Esophagus muscularis mucosa (tissue), 4 donors: ENCODE measurements around the gene FBLN1. TPM values are rescaled to one million over a fixed set of nuclear protein-coding genes. Genes with fewer than 3 reads are reported as not detected.

ENCODE experiments used
- DNase-seq: peaks from one replicate; pipeline ENCODE4 v3.0.0-alpha.2; 2017; ENCODE audit errors: extremely low spot score
- H3K27ac ChIP-seq, 4 donors: fragments of 200-600 bp; sonication (generic); replicated peaks in 1 of 4; 1 replicate in 3 of 4; 2 replicates in 1 of 4; pipeline ENCODE4 v1.5.1; 2016 to 2019; ENCODE audit warnings: mild to moderate bottlenecking in 1 of 4
- H3K27me3 ChIP-seq, 4 donors: fragments of 200-600 bp; sonication (generic); one replicate each; pipeline versions ENCODE4 v1.5.1 to v1.6.0; 2016 to 2019
- H3K36me3 ChIP-seq, 4 donors: fragments of 200-600 bp; sonication (generic); one replicate each; pipeline ENCODE4 v1.5.1; 2016 to 2019
- H3K4me1 ChIP-seq, 4 donors: fragments of 200-600 bp; sonication (generic); one replicate each; pipeline ENCODE4 v1.5.1; 2016 to 2019
- H3K4me3 ChIP-seq, 4 donors: fragments of 200-600 bp; sonication (generic); 1 replicate in 2 of 4; 2 replicates in 2 of 4; pipeline ENCODE4 v1.5.1; 2016 to 2019; ENCODE audit warnings: mild to moderate bottlenecking in 4 of 4, moderate library complexity in 1 of 4
- H3K9me3 ChIP-seq, 4 donors: fragments of 200-600 bp; sonication (generic); 1 replicate in 3 of 4; 2 replicates in 1 of 4; pipeline ENCODE4 v1.5.1; 2016 to 2019
- CTCF ChIP-seq, 3 experiments: fragments of 200-600 bp in 2 of 3; fragments of 450-650 bp in 1 of 3; sonication (generic) in 2 of 3; IDR thresholded peaks; one replicate each; pipeline ENCODE4 v1.5.1; 2017 to 2019; ENCODE audit warnings: antibody characterized with exemption in 3 of 3, mild to moderate bottlenecking in 2 of 3, moderate library complexity in 1 of 3
- EP300 ChIP-seq: sonication (generic); formaldehyde crosslinking; IDR thresholded peaks from one replicate; pipeline ENCODE4 v1.6.1; 2017; ENCODE audit warnings: antibody characterized with exemption
- POLR2A ChIP-seq: fragments of 450-650 bp; IDR thresholded peaks from one replicate; pipeline ENCODE4 v1.6.1; 2017; ENCODE audit warnings: antibody characterized with exemption, moderate library complexity, mild to moderate bottlenecking, low read depth
- POLR2AphosphoS5 ChIP-seq, 2 donors: sonication (generic); formaldehyde crosslinking; IDR thresholded peaks; one replicate each; pipeline ENCODE4 v1.6.1; 2017; ENCODE audit warnings: antibody characterized with exemption in 2 of 2
- WGBS: methylation state at CpG from one replicate; pipeline ENCODE4 v1.1.5; 2018; 5-methylcytosine and 5-hydroxymethylcytosine counted together
- intact Hi-C: fragments of 100-400 bp; cut with DNase I; formaldehyde crosslinking; loops from one replicate; pipeline ENCODE4 v1.15.1; 2023
- total RNA-seq, 4 donors: library from RNA; depleted of rRNA; stranded (reverse); fragments of >200 nt; gene quantifications; one replicate each; pipeline versions ENCODE4 v1.1.0 to v1.2.1, GENCODE V29; 2016

Gene FBLN1
- total RNA-seq, 4 donors from 2014 or later: 355 to 534 (median 417) TPM

GRCh38 chr22:45499746-45500145 lies 2.9 kb upstream of the FBLN1 start:
- H3K27ac ChIP-seq: peak overlapping the region in 3 of 4 donors; percentile 54 to 65 (median 62)
- H3K4me3 ChIP-seq: no peak overlapping the region
- H3K27me3 ChIP-seq: peaks cover 0 to 46% (median 7%) of the 10 kb centered on the region in 4 donors
- intact Hi-C loops: loop anchor here (5.0 kb wide), 1 partner anchor 47 kb away; no protein-coding TSS in a partner anchor
- no peaks in the 10 kb centered on the region for H3K9me3 ChIP-seq
- no peak for DNase-seq
- TF ChIP-seq POLR2AphosphoS5 (IDR thresholded peaks at IDR 0.05) (peak; percentile 29 to 44), CTCF (IDR thresholded peaks at IDR 0.05) (no peak)
- WGBS: 97% methylated on average over 3 of the region's 3 CpGs
- H3K36me3 ChIP-seq: no peaks in the 10 kb centered on the region
- peaks cover 7 to 64% (median 56%) of the 10 kb centered on the region in 4 donors for H3K4me1 ChIP-seq

GRCh38 chr22:45503050-45503815 lies 550 bp downstream of the FBLN1 start:
- H3K4me1 ChIP-seq: peaks cover 7 to 78% (median 69%) of the 10 kb centered on the region in 4 donors
- no peaks in the 10 kb centered on the region for H3K36me3 ChIP-seq
- peak overlapping the region; percentile 60 to 72 (median 63) for H3K4me3 ChIP-seq
- no peak for DNase-seq
- TF ChIP-seq CTCF (IDR thresholded peaks at IDR 0.05): no peak
- no peak for TF ChIP-seq POLR2AphosphoS5 (IDR thresholded peaks at IDR 0.05)
- TF ChIP-seq EP300: no peak
- TF ChIP-seq POLR2A: no peak
- 8% methylated on average over 13 of the region's 53 CpGs for WGBS
- H3K27ac ChIP-seq: peak overlapping the region; percentile 76 to 82 (median 80)
- intact Hi-C loops: loop anchor here (5.0 kb wide), 1 partner anchor 51 kb away; no protein-coding TSS in a partner anchor
- H3K27me3 ChIP-seq: peaks cover 0 to 29% (median 7%) of the 10 kb centered on the region in 4 donors
- H3K9me3 ChIP-seq: no peaks in the 10 kb centered on the region

- no peaks in the 10 kb centered on the region for H3K9me3 ChIP-seq
- peaks cover 7 to 74% (median 68%) of the 10 kb centered on the region in 4 donors for H3K4me1 ChIP-seq
- peak overlapping the region; percentile 60 to 72 (median 63) for H3K4me3 ChIP-seq
- peaks cover 0 to 29% (median 7%) of the 10 kb centered on the region in 4 donors for H3K27me3 ChIP-seq
- WGBS: no CpG with 5 or more reads among the region's 15 CpGs
- no peak for TF ChIP-seq EP300
- no peak for TF ChIP-seq POLR2A
- no peak for TF ChIP-seq POLR2AphosphoS5 (IDR thresholded peaks at IDR 0.05)
- TF ChIP-seq CTCF (IDR thresholded peaks at IDR 0.05): no peak
- intact Hi-C loops: loop anchor here (5.0 kb wide), 1 partner anchor 52 kb away; no protein-coding TSS in a partner anchor
- H3K27ac ChIP-seq: peak overlapping the region; percentile 76 to 82 (median 80)
- no peak for DNase-seq
- no peaks in the 10 kb centered on the region for H3K36me3 ChIP-seq
Observed at GRCh38 chr22:45503816-45504372, 1.2 kb downstream of the FBLN1 start.

GRCh38 chr22:45504373-45505341 lies 2.0 kb downstream of the FBLN1 start:
- no peaks in the 10 kb centered on the region for H3K9me3 ChIP-seq
- H3K4me1 ChIP-seq: peaks cover 5 to 76% (median 67%) of the 10 kb centered on the region in 4 donors
- intact Hi-C loops: loop anchor here (5.0 kb wide), 1 partner anchor 52 kb away; no protein-coding TSS in a partner anchor
- DNase-seq: no peak
- H3K27ac ChIP-seq: peak overlapping the region; percentile 76 to 82 (median 80)
- TF ChIP-seq POLR2AphosphoS5 (IDR thresholded peaks at IDR 0.05): peak in 1 of 2 donors; percentile 59
- no peak for TF ChIP-seq CTCF (IDR thresholded peaks at IDR 0.05)
- 43% methylated on average over 26 of the region's 31 CpGs for WGBS
- no peaks in the 10 kb centered on the region for H3K36me3 ChIP-seq
- H3K4me3 ChIP-seq: peak overlapping the region; percentile 60 to 72 (median 63)
- peaks cover 0 to 29% (median 7%) of the 10 kb centered on the region in 4 donors for H3K27me3 ChIP-seq
